ENCODE results near the gene PDGFRB.

The PDGFRB gene

DNA sequence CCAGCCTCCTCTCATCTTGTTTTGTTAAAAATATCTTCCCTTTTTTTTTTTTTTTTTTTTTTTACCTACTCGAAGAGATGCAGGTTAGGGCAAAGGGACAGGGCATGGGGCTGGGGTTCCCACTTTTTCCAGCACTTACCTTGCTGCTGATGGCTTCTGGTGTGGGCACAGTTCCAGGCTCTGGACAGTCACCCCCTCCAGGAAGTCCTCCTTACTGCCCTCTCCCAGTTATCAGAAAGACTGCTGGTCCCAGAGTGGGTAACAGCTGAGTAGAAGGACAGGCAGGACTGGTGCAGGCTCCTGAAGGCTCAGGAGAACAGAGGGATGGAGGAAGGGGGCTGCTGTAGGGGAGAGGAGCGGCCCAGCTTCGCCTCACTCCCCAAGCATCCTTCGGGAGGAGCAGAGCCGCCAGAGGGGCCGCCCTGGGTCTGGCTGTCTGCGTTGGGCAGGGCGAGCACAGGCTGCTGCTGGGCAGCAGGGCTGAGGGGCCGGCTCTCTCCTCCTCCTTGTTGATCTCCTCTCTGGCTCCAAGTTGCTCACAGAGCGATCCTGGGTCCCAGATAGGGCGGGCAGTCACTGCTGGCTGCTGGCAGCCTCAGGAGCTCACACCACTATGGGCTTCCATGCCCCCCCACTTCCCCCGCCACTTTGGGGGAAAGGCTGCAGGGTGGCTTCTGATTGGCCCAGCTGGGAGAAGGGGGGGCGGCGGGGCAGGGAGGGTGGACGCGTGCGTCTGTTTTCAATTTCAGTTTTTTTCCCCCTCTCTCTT is at the start of gene PDGFRB:
Gene PDGFRB (minus strand): TSS at position 588 of the 769 bp plus-strand sequence. CDS start 18,798 bp downstream, outside the sequence.
- no peak for FAIRE-seq

DNA sequence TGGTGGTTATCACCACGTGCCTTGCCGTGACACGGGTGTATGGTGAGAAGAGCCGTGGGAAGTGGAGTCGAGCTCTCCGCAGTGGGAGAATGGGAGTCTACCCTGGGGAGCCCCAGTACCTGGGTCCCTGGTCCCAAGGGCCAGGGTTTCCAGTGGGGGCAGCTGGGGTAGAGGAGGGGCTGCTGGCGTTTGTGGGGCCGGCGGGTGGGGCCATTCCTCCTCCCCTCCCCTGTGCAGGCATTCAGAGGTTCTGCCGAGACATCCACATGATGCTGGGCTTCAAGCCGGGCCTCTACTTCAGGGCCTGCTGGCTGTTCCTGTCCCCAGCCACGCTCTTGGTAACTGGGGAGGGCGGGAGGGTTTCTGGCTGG is 48.9 kb upstream of the PDGFRB start:
- FAIRE-seq (no peak), DNase-seq (ENCODE audit: low spot score) (no peak)

More for the DNA sequence above, at the start of gene PDGFRB:
- DNase-seq (ENCODE audit: low spot score), result no peak

DNA sequence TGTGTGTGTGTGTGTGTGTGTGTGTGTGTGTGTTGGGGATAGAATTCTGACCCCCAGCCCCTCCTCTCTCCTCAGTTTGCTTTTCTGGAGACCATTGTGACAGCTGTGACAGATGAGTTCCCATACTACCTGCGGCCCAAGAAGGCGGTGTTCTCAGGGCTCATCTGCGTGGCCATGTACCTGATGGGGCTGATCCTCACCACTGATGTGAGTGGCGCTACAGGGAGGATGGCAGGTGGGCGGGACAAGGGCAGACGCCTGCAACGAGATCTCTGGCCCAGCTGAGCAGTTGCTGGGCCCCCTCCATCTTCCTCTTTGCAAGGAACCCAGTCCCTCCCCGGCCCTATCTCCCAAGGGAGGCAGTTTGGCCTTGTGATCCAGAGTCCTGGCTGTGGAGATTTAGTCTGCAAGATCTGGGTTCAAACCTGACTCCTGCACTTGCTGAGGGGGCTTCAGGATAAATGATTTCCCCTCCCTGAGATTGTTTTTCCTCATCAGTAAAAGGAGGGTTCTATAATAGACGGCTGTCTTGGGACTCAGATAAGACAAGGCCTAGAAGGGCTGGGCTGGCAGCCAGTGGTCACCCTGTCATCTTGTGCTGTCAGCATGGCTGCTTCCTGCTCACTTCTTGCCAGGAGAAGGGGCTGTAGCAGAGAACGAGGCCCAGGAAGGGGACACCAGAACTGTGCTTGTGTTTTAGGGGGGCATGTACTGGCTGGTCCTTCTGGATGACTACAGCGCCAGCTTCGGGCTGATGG is 48.4 kb upstream of the PDGFRB start:
- FAIRE-seq, result no peak
- DNase-seq (ENCODE audit: low spot score), result no peak

DNA sequence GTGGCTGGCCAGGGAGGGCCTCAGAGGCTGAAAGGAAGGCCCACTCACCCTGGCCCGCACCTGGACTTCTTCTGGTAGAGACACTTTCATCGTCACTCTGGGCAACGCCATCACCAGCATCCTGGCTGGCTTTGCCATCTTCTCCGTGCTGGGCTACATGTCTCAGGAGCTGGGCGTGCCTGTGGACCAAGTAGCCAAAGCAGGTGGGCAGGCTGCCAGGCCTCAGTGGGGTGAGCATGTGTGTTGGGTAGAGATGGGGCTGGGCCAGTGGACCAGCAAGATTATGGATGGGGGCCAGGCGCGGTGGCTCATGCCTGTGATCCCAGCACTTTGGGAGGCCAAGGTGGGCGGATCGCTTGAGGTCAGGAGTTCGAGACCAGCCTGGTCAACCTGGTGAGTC is 46.9 kb upstream of the PDGFRB start:
- DNase-seq (ENCODE audit: low spot score), result no peak
- FAIRE-seq, result no peak

DNA sequence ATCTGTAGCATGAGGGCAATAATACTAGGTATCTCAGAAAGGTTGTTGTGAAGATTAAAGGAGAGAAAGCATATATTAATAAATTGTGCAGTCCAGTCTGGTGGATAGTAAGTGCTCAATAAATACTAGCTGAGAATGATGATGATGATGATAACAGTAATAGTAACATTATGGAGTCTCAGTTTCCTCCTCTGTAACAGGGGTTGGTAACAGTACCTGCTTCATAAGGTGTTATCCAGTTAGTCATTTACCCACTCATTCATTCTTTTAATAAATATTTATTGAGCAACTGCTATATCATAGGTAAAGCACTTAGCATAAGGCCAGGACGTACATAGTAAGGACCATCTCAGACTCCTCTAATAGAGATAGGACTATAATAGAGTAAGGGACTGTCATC is 41.8 kb upstream of the PDGFRB start:
- DNase-seq (ENCODE audit: low spot score), result no peak
- FAIRE-seq, result no peak

DNA sequence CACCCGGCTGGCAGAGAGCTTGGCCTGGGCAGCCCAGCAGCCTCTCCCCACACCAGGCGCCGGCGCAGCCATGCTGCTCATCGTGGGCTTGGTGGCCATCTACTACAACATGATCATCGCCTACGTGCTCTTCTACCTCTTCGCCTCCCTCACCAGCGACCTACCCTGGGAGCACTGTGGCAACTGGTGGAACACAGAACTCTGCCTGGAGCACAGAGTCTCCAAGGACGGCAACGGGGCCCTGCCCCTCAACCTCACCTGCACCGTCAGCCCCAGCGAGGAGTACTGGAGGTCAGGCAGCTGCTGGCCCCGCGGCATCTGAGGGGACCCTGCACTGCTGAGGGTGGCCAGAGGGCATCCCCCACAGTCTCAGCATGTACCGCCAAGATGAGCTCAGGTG is 41.3 kb upstream of the PDGFRB start:
- no peak for DNase-seq (ENCODE audit: low spot score)
- no peak for FAIRE-seq

DNA sequence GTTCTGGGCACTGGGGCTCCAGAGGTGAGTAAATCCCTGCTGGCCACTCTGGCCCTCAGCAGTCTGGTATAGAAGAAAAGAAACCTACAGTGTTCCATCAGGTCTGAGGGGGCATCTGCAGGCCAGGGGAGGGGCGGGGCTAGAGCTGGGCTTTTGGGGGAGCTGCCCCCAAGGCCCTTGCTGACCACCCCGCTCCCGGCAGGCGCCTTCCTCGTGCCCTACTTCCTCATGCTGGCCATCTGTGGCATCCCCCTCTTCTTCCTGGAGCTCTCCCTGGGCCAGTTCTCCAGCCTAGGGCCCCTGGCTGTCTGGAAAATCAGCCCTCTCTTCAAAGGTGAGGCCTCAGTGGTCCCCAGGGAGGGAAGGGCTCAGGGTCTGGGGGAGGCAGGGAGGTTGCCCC is 40.9 kb upstream of the PDGFRB start:
- FAIRE-seq (no peak), DNase-seq (ENCODE audit: low spot score) (no peak)

DNA sequence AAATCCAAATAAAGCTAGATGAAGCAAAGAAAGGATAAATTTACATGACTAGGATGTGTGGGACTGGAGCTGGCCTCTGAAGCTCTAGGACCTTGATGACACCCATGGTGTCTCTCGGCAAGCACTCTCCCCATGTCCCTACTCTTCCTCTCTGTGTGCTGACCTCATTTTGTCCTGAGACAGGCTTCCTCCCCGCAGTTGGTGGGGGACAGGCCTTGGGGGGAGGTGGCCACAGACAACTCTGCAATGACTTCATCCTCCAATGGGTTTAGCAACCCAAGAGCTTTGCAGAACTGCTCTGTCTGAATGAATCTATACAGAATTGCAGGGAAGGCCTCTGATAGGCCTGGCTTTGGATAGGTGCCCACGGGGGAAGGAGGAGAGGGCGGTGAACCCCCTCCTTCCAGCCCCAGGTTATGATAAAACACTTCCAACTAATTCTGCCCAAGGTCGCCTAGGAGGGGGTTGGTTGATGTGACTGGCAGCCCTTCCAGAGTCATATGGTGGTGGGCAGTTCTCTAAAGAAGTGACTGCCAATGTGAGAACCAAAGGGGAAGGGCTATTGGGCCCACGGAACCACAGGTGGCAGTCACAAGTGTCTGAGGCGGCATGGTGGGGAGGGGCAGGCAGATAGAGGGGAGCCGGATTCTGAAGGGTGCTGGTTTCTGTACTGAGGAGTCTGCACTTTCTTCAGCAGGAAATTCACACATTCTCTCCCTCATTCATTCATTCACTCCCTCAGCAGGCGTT is 40.3 kb upstream of the PDGFRB start:
- no peak for FAIRE-seq

DNA sequence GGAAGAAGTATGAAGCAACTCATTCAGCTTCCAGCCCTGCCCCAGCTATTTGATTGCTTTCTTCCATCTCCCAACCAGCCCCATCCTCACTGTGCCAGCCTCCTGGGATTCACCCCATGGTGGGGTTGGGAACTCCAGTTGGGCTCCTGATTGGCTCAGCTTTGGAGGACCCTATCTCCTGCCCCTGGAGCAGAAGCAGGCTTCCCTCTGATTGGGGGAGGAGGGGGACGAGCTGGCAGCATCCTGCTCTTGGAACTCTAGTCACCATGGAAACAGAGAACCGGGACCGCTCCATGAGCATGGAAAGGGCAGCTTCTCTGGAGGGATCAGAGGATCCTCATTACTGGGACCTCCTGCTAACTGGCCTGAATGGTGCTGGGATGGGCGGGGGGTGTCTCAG is 36.8 kb upstream of the PDGFRB start:
- DNase-seq (ENCODE audit: low spot score), result no peak
- FAIRE-seq, result no peak

More for the DNA sequence above, 40.3 kb upstream of the PDGFRB start:
- DNase-seq (ENCODE audit: low spot score), result no peak

DNA sequence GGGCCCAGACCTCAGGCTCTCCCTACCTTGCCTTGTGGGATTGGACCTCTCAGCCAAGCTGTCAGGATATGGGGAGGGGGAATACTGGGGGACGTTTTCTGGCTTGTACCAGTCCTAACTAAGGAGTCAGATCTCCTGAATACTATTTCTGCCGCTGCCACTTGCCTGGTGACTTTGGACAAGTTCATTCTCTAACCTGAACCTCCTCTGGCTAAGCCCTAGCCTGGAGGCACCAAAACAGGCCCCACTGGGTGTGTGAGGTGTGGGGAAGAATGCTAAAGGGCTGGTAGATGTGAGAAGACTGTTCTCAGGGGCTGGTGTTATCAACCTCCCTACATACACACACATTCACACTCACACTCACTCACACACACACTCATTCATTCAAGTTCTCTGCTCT is 35.3 kb upstream of the PDGFRB start:
- FAIRE-seq (no peak), DNase-seq (ENCODE audit: low spot score) (no peak)

DNA sequence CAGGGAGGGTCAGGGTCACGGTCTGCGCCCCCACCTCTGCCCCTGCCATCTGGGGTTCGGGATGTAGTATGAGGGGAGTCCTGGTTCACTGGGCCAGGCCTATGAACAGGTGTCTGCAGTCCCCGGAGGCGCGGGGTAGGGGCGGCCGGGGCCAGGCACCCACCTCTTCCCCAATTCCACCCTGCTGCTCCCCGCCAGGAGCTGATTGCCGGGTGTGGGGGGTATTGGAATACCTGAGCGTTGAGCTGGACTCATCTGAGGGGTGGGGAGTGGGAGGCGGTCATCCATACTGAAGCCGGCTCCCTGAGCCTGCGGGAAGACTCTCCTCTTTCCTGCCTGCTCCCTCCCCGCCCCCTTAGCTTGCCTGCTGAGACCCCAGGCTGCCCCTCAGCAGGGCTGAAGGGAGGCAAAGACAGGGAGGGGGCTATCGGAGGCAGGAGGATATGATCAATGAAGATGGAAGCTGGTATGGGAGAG is 34.9 kb upstream of the PDGFRB start:
- FAIRE-seq (no peak), DNase-seq (ENCODE audit: low spot score) (no peak)

DNA sequence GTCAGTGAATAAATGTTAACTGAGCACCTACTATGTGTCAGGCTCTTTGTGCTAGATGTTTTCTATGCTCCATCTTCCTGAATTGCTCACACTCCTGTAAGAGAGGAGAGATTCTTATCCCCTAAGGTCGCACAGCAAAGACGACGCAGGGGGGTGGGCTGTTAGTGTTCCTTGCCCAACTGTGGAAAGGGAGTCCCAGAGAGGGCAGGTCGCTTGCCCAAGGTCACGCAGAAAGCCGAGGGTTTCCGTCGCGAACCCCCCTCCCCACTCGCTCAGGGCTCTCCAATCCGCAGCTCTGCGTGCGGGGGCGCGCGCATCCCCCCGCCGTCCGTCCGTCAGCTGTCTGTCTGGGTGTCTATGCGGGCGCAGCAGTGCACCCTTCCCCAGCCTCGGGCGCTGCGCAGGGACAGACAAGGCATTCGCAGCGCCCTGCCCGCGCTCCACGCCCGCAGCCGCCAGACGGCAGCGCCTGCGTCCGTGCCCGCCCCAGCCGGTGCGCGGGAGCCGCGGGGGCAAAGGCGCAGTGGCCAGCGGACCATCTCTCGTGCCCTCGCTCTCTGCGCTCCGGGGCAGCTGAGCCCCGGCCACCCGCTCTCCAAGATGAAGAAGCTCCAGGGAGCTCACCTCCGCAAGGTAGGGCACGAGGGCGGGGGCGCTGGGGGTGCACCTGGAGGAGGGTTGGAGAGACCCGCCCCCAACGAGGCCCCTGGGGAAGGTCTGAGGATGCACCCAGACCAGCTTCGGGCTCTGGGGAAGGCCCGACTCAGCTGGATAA is 34.3 kb upstream of the PDGFRB start, which contains the start of gene SLC6A7:
Gene SLC6A7 (plus strand): TSS at position 335 of the 775 bp plus-strand sequence. CDS start 266 bp downstream, at position 601.
- no peak for FAIRE-seq
- no peak for DNase-seq (ENCODE audit: low spot score)

DNA sequence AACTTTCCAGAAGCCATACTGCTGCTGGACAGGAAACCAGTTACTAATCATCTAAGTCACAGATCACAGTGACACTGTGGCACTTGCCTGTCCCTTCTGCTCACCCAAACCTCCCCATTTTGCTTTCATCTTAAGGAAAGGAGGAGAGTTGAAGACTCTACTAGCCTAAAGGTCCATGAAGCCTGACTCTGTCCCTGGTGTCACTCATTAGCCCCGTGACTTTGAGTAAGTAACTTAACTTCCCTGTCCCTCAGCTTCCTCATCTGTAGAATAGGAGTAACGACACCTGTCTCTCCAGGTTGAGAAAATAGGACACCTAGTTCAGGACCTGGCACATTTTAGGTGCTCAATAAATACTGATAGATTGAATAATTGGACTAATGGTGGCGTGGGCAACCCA is 33.7 kb upstream of the PDGFRB start:
- FAIRE-seq, result no peak

DNA sequence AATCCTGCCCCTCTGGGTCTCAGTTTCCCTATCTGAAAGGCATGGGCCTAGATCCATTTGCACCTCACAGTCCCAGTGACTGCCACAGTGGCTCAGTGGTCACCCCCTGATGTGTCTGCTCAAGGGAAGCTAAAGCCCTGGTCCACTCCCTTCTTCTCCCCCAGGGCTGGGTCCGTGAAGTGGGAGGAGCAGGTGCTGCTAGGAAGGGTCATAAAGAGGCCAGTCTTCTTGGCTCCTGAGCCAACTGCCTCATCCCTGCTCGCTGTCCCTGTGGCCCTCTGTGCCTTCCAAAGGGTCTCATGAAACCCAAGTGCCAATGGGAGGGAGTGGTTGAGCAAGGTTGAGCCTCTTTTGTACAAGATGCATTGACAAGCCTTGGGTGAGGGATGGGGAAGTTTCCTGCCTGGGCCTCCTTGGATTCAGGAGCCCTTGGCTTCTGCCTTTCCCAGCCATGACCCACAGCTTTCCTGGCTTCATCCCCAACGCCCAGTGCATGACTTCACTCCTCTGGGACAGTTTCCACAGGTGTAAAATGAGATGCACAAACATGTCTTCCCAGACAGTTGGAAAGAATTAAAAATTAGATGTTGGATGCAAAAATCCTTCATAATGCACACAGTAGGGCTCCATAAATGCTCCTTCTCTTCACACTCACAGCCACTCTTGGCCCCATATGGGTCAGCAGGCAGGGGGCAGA is 32.6 kb upstream of the PDGFRB start:
- DNase-seq (ENCODE audit: low spot score) (no peak), FAIRE-seq (no peak)

More for the DNA sequence above, 33.7 kb upstream of the PDGFRB start:
- DNase-seq (ENCODE audit: low spot score), result no peak

DNA sequence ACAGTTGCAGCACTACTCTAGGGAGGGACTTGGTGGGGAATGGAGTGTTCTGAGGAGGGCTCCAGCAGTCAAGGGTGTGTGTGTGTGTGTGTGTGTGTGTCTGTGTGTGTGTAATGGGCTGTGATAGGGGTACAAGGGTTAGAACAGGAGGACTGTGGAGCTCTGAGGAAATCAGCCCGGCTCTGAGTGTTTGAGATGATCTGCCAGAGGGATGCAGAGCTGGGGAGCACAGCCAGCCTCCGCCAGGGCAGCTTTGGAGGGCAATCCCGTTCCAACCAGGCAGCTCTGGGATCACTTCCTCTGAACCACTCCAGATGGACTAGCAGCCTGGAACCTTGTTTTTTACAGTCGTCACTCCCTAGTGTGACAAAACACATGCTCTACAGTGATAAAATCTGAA is 31.3 kb upstream of the PDGFRB start:
- no peak for DNase-seq (ENCODE audit: low spot score)
- FAIRE-seq, result no peak

DNA sequence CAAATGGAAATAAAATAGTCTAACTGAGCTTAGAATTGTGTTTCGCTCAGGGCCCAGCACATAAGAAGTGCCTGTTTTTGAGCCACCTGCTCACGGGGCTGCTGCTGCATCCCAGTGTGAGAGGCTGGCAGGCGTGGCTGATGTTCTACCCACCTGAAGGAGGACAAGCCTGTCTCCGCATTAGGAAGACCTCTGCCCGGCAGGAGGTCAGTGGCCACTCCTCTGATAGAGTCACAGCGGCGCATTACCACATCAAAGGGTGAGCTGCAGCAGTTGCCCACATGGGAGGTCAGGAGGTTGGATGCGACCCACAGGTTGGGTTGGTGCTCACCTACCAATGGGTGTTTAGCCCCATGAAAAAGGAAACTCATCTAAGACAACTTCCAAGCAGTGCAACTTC is 30.5 kb upstream of the PDGFRB start:
- FAIRE-seq (no peak), DNase-seq (ENCODE audit: low spot score) (no peak)

DNA sequence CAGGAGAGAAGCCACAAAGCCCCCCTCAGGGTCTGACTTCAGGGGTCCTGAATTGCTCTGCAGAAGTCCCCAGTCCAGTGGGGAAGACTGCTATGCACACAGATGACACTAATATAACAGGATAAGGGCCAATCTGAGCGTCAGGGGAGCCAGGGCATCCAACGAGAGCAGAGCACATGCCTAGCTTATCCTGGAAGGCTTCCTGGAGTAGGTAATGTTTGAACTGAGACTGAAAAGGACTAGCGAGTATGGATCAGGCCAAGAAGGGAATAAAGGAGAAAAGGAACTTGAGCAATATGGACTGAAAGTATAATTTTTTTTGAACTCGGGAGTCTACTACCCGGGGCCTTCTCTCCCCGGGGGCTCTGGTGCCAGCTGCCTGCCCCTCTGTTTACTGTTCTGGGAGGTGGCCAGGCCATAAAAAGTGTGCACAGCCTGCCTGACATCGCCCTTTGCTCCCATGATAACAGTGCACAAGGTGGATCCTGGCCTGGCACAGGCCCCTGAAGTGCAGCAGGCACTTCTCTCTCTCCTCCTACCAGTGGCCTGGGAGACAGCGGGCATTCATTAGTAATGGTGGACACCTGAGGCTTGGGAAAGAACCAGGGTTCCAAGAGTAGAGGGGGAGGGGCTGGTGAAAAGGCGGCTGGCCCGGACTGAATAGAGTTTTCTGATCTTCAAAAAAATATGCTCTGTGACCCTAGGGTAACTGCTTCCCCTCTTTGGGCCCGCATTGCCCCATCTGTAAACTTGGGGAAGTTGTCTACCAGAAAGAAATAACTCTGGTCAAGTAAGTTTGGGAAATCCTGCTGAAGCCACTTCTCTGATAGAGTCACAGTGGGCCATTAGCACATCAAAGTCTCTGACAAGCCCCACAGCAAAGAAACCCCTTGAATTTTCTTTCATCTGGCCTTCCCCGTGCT is 29.6 kb upstream of the PDGFRB start:
- DNase-seq (ENCODE audit: low spot score) (no peak), FAIRE-seq (no peak)

DNA sequence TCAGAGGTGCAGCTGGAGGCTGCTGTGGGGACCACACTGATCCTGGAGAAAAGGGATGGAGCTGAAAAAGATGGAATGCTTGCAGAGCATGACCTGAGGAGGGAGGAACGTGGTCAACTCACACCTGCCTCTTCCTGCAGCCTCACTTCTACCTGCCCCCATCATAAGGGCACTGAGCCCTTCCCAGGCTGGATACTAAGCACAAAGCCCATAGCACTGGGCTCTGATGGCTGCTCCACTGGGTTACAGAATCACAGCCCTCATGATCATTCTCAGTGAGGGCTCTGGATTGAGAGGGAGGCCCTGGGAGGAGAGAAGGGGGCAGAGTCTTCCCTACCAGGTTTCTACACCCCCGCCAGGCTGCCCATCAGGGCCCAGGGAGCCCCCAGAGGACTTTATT is 28.4 kb upstream of the PDGFRB start:
- FAIRE-seq, result no peak
- DNase-seq (ENCODE audit: low spot score), result no peak

DNA sequence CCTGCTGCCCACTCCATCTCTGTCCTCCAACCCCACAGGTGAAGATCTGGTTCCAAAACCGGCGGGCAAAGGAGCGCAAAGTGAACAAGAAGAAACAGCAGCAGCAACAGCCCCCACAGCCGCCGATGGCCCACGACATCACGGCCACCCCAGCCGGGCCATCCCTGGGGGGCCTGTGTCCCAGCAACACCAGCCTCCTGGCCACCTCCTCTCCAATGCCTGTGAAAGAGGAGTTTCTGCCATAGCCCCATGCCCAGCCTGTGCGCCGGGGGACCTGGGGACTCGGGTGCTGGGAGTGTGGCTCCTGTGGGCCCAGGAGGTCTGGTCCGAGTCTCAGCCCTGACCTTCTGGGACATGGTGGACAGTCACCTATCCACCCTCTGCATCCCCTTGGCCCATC is 27.8 kb upstream of the PDGFRB start:
- DNase-seq (ENCODE audit: low spot score) (no peak), FAIRE-seq (no peak)

All from RCC 7860 (cell line).